Kidney glomerular epithelial cell (primary cell): ENCODE data around the gene OR8A1.
"Not testable (repeated sequence)": the region's sequence is repeated elsewhere in the genome, so short reads cannot be mapped to it uniquely, and the experiment has no call there.

ENCODE experiments used
- DNase-seq: peaks from one replicate; lab custom pipeline; 2025; lab: John Stamatoyannopoulos, UW

The OR8A1 gene

DNA sequence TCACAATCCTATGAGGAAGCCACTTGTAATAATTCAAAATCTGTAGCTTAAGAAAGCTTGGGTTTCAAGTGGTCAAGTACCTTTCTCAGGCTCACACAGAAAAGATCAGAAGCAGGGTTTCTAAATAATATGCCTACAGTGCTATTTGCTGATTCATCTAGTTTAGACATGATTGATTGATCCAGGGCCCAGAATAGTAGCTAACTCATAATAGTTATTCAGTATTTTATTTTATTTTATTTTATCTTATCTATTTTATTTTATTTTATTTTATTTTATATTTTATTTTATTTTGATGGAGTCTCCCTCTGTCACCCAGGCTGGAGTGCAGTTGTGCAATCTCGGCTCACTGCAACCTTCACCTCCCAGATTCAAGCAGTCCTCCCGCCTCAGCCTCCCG, 25.5 kb downstream of the OR8A1 start:
- no peak for DNase-seq

DNA sequence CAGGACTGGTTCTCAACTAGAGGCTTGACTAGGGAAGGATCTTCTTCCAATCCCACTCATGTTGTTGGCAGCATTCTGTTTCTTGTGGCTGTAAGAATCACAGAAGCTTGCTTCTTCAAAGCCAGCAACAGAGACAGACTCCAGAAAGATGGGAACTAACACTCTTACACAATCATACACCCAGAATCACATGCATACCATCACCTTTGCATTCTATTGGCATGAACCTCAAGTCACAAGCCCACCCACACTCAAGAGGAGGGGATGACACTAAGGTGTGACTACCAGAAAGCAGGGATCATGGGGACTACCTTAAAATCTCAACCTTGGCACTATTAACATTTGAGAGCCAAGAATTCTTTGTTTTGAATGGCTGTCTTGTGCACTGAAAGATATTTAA, 27.8 kb downstream of the OR8A1 start:
- no peak for DNase-seq

DNA sequence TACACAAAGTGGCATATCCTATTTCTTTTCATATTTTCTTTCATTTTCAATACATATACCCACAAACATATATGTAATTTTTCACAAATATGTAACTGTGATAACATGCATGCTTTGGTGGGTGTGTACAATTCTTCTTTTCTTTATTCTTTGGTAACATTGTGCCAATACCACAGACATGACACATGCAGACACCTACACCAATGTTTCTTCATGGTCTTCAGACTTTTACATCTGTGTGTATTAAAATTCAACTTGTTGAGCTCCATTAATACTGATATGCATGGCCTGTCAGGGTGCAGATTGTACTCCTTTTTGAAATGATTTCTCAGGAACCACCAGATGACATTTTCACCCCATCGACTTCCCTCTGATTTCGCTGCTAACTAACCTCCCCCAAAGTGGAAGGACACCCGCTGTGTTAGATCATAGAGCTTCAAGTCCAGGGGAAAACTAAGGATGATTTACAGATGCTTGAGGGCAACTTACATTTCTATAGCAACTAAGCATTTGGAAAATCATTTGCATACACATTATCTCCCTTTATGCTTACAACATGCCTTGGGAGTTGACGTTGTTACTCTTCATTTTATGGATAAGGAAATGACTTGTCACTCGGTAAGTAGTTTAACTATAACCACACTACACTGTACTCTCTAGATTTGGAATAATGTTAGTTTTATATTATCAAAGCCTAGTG, 31.0 kb downstream of the OR8A1 start:
- DNase-seq = no peak

DNA sequence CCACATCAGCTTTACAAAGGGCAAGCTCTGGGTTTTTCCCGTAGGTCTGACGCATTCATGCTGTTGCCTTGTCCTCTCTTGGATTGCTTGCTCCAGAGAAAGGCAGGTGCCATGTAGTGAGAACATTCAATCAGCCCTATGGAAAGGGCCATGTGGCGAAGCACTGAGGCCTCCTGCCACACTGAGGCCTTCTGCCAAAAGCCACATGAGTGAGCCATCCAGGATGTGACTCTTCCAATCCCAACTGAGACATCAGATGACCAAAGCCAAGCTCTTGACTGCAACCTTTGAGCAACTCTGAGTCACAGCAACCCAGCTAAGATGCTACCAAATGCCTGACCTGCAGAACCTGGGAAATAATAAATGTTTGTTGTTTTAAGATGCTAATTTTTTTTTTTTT, 32.4 kb downstream of the OR8A1 start:
- DNase-seq = no peak

DNA sequence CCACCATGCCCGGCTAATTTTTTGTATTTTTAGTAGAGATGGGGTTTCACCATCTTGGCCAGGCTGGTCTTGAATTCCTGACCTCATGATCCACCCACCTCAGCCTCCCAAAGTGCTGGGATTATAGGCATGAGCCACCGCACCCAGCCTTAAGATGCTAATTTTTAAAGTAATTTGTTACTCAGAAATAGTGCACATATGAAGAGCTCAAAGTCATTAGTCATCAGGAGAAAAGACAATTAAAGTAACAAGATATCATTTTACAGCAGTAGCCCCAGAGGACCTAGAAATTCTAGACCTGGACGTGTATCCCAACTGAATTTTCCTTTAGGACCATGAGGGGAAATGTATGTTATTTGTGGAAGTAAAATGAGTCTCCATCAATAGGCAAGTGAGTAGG, 32.9 kb downstream of the OR8A1 start:
- DNase-seq = not testable (repeated sequence)

DNA sequence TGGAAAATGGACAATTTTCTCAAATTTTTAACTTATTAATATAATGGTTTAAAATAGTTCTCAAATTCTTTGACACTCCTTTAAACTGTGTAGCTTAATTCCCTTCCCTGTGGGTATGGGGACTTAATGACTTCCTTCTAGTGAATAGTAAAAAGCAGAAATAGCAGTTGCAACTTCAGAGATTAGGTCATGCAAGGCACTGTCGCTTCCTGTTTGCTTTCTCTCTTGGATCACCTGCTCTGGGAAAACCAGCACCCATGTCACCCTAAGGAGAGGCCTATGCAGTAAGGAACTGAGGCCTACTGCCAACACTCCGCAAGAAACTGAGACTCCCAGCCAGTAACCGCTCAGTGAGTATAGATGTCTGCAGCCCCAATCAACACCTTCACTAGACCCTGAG, 35.9 kb downstream of the OR8A1 start:
- no peak for DNase-seq

DNA sequence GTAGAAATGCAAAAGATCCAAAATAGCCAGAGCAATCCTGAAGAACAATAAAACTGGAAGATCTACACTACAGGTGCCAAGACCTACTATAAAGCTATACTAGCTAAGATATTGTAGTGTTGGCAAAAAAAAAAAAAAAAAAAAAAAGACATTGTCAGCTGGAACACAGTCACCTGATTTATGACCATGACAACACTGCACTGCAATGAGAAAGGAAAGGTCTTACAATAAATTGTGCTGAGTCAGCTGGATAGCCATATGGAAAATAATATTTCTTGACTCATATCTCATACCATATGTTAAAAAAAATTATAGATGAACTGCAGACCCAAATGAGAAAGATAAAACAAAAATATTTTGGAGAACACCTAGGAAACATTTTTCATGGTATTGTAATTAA, 38.4 kb downstream of the OR8A1 start:
- no peak for DNase-seq

DNA sequence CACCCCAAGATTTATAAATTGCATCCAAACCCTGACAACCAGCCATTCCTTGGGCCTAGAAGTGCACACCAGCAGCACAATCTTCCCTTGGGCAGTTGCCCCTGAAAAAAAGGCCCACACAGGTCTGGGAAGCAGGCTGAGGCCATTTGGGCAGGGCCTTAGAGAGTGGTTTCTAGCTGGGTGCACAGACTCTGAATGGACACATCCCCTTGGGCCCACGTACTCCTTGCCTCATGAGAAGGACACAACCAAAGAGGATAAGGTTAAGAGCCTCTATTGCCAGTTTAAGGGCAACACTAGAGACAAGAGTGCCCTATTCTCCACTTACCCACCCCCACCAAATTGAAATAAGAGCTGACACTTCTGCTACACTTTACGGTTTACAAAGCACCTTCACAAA, 40.5 kb downstream of the OR8A1 start:
- DNase-seq = no peak

DNA sequence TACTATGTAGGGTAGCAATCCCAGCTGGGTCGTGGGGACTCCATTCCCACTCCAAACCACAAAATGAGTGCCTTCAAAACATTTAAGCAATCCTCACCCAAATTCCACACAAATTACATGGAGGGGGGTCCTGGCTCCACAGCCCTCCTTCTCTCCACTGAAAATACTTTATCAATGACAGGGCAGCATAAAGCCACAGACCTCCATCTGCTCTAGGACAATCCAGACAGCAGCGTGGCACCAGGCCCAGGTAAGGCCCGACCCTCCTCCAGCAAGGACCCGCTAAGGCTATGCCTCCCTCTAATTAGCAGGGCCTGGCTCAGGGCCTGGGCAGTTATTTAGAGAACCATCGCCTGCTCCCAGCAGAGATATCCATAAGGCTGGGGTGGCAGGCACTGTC, 41.3 kb downstream of the OR8A1 start, which contains the start of gene PANX3:
Gene PANX3, plus strand, starts transcription at position 365 of the 400 bp plus-strand sequence. CDS start 129 bp downstream, outside the sequence.
- no peak for DNase-seq

DNA sequence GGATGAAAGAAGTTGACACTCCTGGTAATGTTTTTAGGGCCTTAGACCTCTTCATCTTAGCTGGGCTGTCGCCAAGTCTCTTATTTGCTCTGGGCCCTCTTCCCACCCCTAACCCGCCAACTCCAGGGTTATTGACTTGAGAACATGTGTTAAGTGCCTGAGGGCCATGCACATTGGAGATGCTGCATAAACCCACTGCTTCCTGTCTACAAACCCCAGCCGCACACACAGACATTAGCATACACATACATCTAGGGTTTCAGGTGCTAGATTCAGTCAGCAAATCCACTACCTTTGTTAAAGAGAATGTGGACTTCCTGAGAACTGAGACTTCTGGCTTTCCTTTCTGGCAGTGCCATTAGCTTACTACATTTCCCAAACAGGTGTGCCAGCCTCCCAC, 42.2 kb downstream of the OR8A1 start:
- no peak for DNase-seq

DNA sequence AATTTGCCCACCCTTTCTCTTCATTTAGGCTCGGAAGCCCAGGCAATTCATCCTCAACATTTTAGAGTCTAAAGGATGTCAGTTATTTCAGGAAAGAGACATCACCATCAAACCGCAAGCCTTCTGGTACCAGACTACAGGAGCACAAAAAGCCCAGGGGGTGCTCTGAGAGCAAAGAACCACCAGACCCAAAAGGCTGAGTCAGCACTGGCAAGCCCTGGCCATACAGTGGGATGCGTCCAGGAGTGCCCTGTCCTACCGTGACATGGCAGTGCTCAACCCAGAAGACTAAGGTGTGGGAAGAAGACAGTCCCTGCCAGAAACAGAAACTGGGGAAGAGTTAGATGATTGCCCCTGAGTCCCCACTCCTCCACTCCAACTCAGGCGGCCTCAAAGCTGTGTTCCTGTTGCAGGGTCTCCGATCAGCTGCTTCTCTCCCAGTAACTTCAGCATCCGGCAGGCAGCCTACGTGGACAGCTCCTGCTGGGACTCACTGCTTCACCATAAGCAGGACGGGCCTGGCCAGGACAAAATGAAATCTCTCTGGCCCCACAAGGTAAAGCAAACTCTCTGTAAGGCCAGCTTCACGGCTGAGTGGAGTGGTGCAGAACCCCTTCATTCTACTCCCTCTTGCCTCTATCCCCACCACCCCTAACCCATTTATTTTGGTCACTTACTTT, 42.9 kb downstream of the OR8A1 start:
- DNase-seq = no peak

DNA sequence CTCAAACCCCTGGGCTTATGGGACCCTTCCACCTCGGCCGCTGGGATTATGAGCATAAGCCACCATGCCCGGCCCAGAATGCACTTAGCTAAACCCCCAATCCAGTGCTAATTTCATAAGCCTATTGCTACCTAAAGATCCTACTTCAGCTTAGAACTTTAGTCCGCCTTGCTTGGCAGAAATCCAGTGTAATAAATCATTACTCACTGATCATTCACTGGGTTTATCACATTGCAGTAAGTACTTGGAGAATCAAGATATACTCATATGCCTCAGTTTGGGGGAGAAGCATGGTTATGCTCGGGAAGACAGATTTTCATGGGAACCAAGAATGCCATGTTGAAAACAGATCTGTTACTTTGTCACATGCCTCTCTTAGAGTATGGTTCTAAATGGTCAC, 49.1 kb downstream of the OR8A1 start:
- DNase-seq = no peak
